ENCODE measurements around the gene CHMP4B.

DNA sequence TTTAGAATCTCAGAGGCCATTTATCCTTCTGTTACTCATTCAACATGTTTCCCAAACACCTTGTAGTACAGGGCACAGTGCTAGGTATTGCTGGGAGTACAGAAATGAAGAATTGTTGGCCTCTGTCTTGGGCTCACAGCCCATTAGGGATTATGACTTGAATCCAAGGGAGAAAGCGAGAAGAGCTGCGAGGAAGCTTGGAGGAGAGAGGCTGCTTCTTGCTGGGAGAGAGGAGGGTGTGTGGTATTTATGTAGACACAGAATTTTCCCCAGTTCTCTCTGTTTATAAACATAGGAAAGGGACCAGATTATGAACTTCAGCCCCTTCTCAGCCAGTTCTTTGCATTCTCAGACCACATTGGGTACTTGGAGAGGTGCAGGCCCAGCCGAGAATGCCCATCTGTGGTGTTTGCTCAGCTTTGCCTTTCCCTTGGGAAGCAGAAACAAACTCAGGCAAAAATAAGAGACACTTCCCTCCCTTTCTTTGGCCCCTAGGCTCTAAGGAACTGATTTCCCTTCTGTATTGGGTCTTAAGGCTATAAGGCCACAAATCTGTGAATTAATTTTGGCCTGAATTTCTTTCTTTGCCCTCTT is 17.9 kb downstream of the CHMP4B start:
- TF ChIP-seq, protein P1, sequence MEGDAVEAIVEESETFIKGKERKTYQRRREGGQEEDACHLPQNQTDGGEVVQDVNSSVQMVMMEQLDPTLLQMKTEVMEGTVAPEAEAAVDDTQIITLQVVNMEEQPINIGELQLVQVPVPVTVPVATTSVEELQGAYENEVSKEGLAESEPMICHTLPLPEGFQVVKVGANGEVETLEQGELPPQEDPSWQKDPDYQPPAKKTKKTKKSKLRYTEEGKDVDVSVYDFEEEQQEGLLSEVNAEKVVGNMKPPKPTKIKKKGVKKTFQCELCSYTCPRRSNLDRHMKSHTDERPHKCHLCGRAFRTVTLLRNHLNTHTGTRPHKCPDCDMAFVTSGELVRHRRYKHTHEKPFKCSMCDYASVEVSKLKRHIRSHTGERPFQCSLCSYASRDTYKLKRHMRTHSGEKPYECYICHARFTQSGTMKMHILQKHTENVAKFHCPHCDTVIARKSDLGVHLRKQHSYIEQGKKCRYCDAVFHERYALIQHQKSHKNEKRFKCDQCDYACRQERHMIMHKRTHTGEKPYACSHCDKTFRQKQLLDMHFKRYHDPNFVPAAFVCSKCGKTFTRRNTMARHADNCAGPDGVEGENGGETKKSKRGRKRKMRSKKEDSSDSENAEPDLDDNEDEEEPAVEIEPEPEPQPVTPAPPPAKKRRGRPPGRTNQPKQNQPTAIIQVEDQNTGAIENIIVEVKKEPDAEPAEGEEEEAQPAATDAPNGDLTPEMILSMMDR (IDR thresholded peaks at IDR 0.05 in 4 of 5, conservative IDR thresholded peaks at IDR 0.05 in 1 of 5), result no peak
- no peak for TF ChIP-seq POLR2A (IDR thresholded peaks at IDR 0.05)
